Measurements from ENCODE around the gene DGKI.

DNA sequence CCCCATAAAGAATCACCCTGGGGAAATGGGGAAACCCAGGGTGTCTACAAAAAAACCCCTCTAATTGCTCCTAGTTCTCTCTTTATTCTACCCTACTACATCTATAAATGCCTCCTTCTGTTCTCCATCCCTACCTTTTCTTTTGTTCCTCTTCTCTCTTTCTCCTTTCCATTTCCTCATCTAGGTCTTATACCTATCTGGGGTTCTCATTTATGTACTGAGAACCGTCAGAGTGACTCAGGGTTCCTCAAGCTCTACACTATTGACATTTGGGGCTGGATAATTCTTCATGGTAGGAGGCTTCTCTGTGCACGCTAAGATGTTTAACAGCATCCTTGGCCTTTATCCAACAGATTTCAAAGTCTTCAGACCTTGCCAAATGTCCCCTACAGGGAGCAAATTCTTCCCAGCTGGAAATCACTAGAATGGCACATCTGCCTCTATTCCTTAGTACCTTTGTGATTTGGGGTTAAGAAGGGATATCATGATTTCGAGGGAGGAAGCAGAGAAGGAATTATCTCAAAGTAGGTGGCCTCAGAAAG is 365.9 kb downstream of the DGKI start:
- no peak for TF ChIP-seq POLR2A (IDR thresholded peaks at IDR 0.05)
- no peak for TF ChIP-seq CTCF (IDR thresholded peaks at IDR 0.05)
